Measurements from ENCODE around the gene RPS6KA3. TPM values are rescaled to one million over a fixed set of nuclear protein-coding genes. Genes with fewer than 3 reads are reported as not detected.
A peak's percentile ranks its signal among the peaks of the same experiment; 100 is the strongest.

The RPS6KA3 gene
- total RNA-seq, 1 experiment from 2014 or later = 31.9 TPM

- Mint-ChIP-seq H3K27ac (ENCODE audit: low read depth, unreplicated experiment) (no peak overlapping the region), H3K27me3 (ENCODE audit: insufficient read depth, unreplicated experiment) (peaks cover 37% of the 10 kb centered on the region), H3K36me3 (ENCODE audit: insufficient read depth, unreplicated experiment) (no peaks in the 10 kb centered on the region), H3K9me3 (ENCODE audit: unreplicated experiment) (peaks cover 1% of the 10 kb centered on the region), H3K4me3 (ENCODE audit: unreplicated experiment) (no peak overlapping the region), H3K4me1 (ENCODE audit: insufficient read depth, unreplicated experiment) (peaks cover 10% of the 10 kb centered on the region)
- TSS peak; percentile 71 for BruUV-seq (replicated peaks)
- ChIA-PET CTCF (no interaction called here), POLR2A (interaction anchor here (0.5 to 1.0 kb wide), 2 partner anchors 19 to 574 kb away, joined by 3 read pairs; no protein-coding TSS in a partner anchor)
- intact Hi-C loops (cut with micrococcal nuclease) = loop anchor here (2.0 kb wide), 1 partner anchor 108 kb away; no protein-coding TSS in a partner anchor
- TF ChIP-seq CTCF (IDR thresholded peaks at IDR 0.05; ENCODE audit: unreplicated experiment) = no peak
- no peak for DNase-seq (ENCODE audit: unreplicated experiment)
These were observed 4.5 kb upstream of the RPS6KA3 start for GRCh38 chrX:20271186-20271585.

- Mint-ChIP-seq H3K27ac (ENCODE audit: low read depth, unreplicated experiment) (no peak overlapping the region), H3K4me3 (ENCODE audit: unreplicated experiment) (no peak overlapping the region), H3K4me1 (ENCODE audit: insufficient read depth, unreplicated experiment) (peaks cover 10% of the 10 kb centered on the region), H3K36me3 (ENCODE audit: insufficient read depth, unreplicated experiment) (no peaks in the 10 kb centered on the region), H3K9me3 (ENCODE audit: unreplicated experiment) (no peaks in the 10 kb centered on the region), H3K27me3 (ENCODE audit: insufficient read depth, unreplicated experiment) (peaks cover 31% of the 10 kb centered on the region)
- BruUV-seq (replicated peaks) = no TSS peak
- ChIA-PET POLR2A (interaction anchor here (0.5 to 1.0 kb wide), 2 partner anchors 18 to 574 kb away, joined by 3 read pairs; no protein-coding TSS in a partner anchor), CTCF (no interaction called here)
- intact Hi-C loops (cut with micrococcal nuclease) = loop anchor here (2.0 kb wide), 1 partner anchor 108 kb away; no protein-coding TSS in a partner anchor
- peak; percentile 37 for DNase-seq (ENCODE audit: unreplicated experiment)
- TF ChIP-seq CTCF (IDR thresholded peaks at IDR 0.05; ENCODE audit: unreplicated experiment) = no peak
These were observed 3.8 kb upstream of the RPS6KA3 start for GRCh38 chrX:20270562-20270890.

GRCh38 chrX:20269848-20270561 lies 3.3 kb upstream of the RPS6KA3 start:
- H3K9me3 Mint-ChIP-seq (ENCODE audit: unreplicated experiment) = no peaks in the 10 kb centered on the region
- no peak overlapping the region for H3K27ac Mint-ChIP-seq (ENCODE audit: low read depth, unreplicated experiment)
- ChIA-PET CTCF (no interaction called here), POLR2A (interaction anchor here (0.6 to 1.2 kb wide), 3 partner anchors 18 to 90 kb away, joined by 3 read pairs; no protein-coding TSS in a partner anchor)
- no peak overlapping the region for H3K4me3 Mint-ChIP-seq (ENCODE audit: unreplicated experiment)
- H3K36me3 Mint-ChIP-seq (ENCODE audit: insufficient read depth, unreplicated experiment) = no peaks in the 10 kb centered on the region
- no peak for DNase-seq (ENCODE audit: unreplicated experiment)
- TF ChIP-seq CTCF (IDR thresholded peaks at IDR 0.05; ENCODE audit: unreplicated experiment) = no peak
- H3K27me3 Mint-ChIP-seq (ENCODE audit: insufficient read depth, unreplicated experiment) = peaks cover 26% of the 10 kb centered on the region
- BruUV-seq (replicated peaks) = no TSS peak
- H3K4me1 Mint-ChIP-seq (ENCODE audit: insufficient read depth, unreplicated experiment) = peaks cover 10% of the 10 kb centered on the region
- intact Hi-C loops (cut with micrococcal nuclease) = loop anchor here (2.0 kb wide), 1 partner anchor 109 kb away; no protein-coding TSS in a partner anchor

GRCh38 chrX:20267931-20268701 lies 1.4 kb upstream of the RPS6KA3 start:
- Mint-ChIP-seq H3K4me3 (ENCODE audit: unreplicated experiment) (peak overlapping the region; percentile 81), H3K9me3 (ENCODE audit: unreplicated experiment) (no peaks in the 10 kb centered on the region), H3K4me1 (ENCODE audit: insufficient read depth, unreplicated experiment) (peaks cover 16% of the 10 kb centered on the region), H3K27ac (ENCODE audit: low read depth, unreplicated experiment) (no peak overlapping the region), H3K36me3 (ENCODE audit: insufficient read depth, unreplicated experiment) (no peaks in the 10 kb centered on the region), H3K27me3 (ENCODE audit: insufficient read depth, unreplicated experiment) (peaks cover 12% of the 10 kb centered on the region)
- intact Hi-C loops (cut with micrococcal nuclease) = no loop called here
- no peak for TF ChIP-seq CTCF (IDR thresholded peaks at IDR 0.05; ENCODE audit: unreplicated experiment)
- no TSS peak for BruUV-seq (replicated peaks)
- no peak for DNase-seq (ENCODE audit: unreplicated experiment)
- POLR2A ChIA-PET = no interaction called here
- CTCF ChIA-PET = interaction anchor here (0.6 kb wide), 1 partner anchor 57 kb away, joined by 3 read pairs; no protein-coding TSS in a partner anchor

All from MCF 10A (cell line).